GM18526 (cell line): Measurements from ENCODE around the gene CMIP.

Source experiments
- POLR2A ChIP-seq: IDR thresholded peaks from 3 replicates; pipeline ENCODE4 v1.6.1; 2011; ENCODE audit not compliant: insufficient read length; ENCODE audit errors: extremely low read depth

Gene CMIP

GRCh38 chr16:81570151-81570846 is 125.7 kb downstream of the CMIP start:
- TF ChIP-seq POLR2A = no peak

DNA sequence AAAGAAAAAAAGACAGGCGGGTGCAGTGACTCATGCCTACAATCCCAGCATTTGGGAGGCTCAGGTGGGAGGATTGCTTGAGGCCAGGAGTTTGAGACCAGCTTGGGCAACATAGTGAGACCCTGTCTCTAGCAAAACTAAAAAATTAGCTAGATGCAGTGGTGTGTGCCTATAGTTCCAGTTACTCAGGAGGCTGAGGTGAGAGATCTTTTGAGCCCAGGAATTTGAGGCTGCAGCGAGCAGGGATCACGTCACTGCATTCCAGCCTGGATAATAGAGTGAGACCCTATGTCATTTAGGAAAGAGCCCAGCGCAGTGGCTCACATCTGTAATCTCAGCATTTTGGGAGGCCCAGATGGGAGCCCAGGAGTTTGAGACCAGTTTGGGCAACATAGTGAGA is 126.6 kb downstream of the CMIP start:
- no peak for TF ChIP-seq POLR2A

- TF ChIP-seq POLR2A = no peak
Measured at GRCh38 chr16:81571592-81572385, 127.2 kb downstream of the CMIP start.

- TF ChIP-seq POLR2A = no peak
Measured at GRCh38 chr16:81572386-81573144, 128.0 kb downstream of the CMIP start.

GRCh38 chr16:81573533-81574020 is 129.0 kb downstream of the CMIP start:
- no peak for TF ChIP-seq POLR2A

DNA sequence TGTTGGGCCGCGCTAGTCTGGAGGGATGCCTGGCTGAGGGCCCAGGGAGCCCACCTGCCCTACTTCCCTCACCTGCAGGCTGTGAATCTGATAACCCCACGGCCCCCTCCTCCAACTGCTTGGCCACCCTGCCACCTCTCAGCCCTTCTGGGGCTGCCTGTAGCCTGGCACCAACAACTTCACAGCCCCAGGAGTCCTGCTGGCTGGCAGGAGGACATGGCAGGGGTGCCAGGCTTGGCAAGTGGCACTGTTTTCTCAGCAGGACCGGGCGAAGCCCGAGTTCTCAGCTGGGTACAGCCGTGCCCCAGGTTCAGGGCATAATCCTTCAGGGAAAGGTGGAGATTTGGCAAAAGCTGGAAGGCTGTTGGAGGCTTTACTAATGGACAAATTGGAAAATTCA is 129.6 kb downstream of the CMIP start:
- no peak for TF ChIP-seq POLR2A

- TF ChIP-seq POLR2A = no peak
Measured at GRCh38 chr16:81575307-81575706, 130.7 kb downstream of the CMIP start.

- no peak for TF ChIP-seq POLR2A
Measured at GRCh38 chr16:81575834-81576233, 131.2 kb downstream of the CMIP start.

- TF ChIP-seq POLR2A = no peak
Measured at GRCh38 chr16:81576696-81577095, 132.1 kb downstream of the CMIP start.

- no peak for TF ChIP-seq POLR2A
Measured at GRCh38 chr16:81578076-81578475, 133.5 kb downstream of the CMIP start.

DNA sequence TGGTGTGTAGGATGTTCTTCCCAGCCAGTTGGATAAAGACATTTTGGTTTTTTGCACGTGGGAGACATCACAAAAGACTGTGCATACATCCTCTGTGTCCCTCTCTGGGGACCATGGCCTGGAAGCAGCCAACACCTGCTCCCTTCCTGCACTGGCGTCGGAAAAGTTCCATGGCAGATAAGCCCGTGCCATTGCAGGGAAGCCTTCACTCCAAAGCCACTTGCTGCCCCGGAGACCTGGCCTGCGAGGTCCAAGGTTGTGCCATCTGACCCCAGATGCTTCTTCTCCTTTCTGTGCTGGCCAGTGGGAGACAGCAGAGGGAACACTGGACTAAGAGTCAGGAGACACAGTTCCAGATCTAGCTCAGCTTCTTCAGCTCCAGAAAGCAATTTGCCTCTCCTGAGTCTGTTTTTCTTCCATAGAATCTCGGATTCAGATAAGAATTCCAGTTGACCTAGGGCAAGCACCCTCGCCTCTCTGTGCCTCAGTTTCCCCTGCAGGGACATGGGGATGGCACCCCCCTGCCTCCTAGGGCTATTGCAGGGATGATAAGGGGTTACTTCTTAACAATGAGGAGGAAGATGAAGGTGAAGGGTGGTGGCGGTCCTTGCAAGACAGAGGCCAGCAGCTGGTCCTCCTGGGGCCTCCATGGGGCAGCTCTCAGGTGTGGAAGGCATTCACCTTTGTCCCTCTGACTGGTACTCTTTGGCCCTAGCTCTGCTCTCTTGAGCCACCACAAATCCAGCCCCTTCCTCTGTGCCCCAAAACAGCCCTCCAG is 134.2 kb downstream of the CMIP start:
- no peak for TF ChIP-seq POLR2A

DNA sequence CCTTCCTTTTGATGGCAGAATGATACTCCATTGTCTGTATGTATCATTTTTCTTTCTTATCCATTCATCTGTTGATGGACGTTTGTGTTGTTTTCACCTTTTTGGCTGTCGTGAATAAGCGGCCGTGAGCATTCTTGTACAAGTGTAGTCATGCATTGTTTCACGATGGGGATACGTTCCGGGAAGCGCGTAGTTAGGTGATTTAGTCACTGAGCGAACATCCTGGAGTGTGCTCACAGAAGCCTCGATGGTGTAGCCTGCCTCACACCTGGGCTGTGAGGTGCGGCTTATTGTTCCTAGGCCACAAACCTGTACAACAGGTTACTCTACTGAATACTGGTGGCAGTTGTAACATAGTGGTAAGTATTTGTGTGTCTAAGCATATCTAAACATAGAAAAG is 136.5 kb downstream of the CMIP start:
- no peak for TF ChIP-seq POLR2A

GRCh38 chr16:81582655-81583441 is 138.2 kb downstream of the CMIP start:
- TF ChIP-seq POLR2A = no peak

DNA sequence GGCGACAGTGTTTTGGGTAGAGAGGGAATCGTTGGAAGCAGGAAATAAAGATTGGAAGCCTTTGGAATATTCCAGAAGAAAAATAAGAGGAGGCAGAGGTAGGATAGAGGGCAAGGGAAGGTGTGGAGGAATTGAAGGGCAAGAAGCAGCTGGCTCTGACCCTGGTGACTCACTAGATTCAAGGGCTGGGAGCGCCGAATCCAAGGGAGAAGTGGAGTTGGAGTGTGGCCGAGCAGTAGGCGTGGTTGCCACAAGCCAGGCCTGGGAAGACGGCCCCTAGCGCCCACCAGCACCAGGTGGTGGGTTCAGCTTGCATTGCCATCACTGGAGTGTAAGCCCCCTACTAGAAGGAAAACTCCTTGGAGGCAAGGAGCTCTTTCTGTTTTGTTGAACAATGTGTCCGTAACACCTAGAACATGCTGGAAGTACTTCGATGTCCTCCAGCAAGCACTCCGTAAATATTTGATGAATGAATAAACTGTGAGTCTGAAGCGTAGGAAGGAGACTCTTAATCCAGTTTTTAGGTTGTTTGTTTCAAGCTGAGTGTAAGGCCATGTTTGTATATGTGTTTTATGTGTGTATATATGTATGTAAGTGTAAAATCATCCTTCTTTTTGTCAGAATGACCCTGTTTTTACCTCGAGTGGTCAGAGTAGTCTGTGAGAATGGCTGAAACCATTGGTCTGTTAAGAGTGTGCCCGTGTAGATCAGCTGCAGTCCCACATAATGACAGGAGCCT is 139.5 kb downstream of the CMIP start:
- no peak for TF ChIP-seq POLR2A

- no peak for TF ChIP-seq POLR2A
Measured at GRCh38 chr16:81585785-81586184, 141.2 kb downstream of the CMIP start.
